ENCODE measurements around the gene PHLDB3.

- no peak for TF ChIP-seq POLR2A (IDR thresholded peaks at IDR 0.05)
- TF ChIP-seq CTCF (IDR thresholded peaks at IDR 0.05), result no peak
Measured at GRCh38 chr19:43439709-43440063, 64.9 kb downstream of the PHLDB3 start.

Data from esophagus squamous epithelium (tissue), 4 donors.